ENCODE measurements around the gene FLT1.

Gene FLT1

GRCh38 chr13:28441529-28441928, 53.4 kb downstream of the FLT1 start:
- H3K9me3 ChIP-seq = peaks cover 0 to 12% (median 6%) of the 10 kb centered on the region in 3 donors
- DNase-seq = no peak
- intact Hi-C loops (cut with DNase I; ENCODE audit: low total_unique reads) = no loop called here
- no peak for TF ChIP-seq CTCF (IDR thresholded peaks at IDR 0.05)
- no peak overlapping the region for H3K27ac ChIP-seq
- H3K4me1 ChIP-seq = no peaks in the 10 kb centered on the region
- no peaks in the 10 kb centered on the region for H3K36me3 ChIP-seq
- no peak overlapping the region for H3K4me3 ChIP-seq
- no peaks in the 10 kb centered on the region for H3K27me3 ChIP-seq

- H3K4me3 ChIP-seq = no peak overlapping the region
- intact Hi-C loops (cut with DNase I; ENCODE audit: low total_unique reads) = no loop called here
- no peaks in the 10 kb centered on the region for H3K4me1 ChIP-seq
- H3K27ac ChIP-seq = no peak overlapping the region
- peaks cover 0 to 12% (median 6%) of the 10 kb centered on the region in 3 donors for H3K9me3 ChIP-seq
- DNase-seq = no peak
- no peak for TF ChIP-seq CTCF (IDR thresholded peaks at IDR 0.05)
- no peaks in the 10 kb centered on the region for H3K36me3 ChIP-seq
- H3K27me3 ChIP-seq = no peaks in the 10 kb centered on the region
Measured at GRCh38 chr13:28440774-28441504, 54.0 kb downstream of the FLT1 start.

GRCh38 chr13:28438598-28439334, 56.2 kb downstream of the FLT1 start:
- Histone ChIP-seq H3K27me3 (no peaks in the 10 kb centered on the region), H3K4me3 (no peak overlapping the region), H3K36me3 (no peaks in the 10 kb centered on the region), H3K9me3 (peaks cover 0 to 6% (median under 1%) of the 10 kb centered on the region in 3 donors), H3K27ac (no peak overlapping the region), H3K4me1 (no peaks in the 10 kb centered on the region)
- TF ChIP-seq CTCF (IDR thresholded peaks at IDR 0.05) = no peak
- intact Hi-C loops (cut with DNase I; ENCODE audit: low total_unique reads) = no loop called here
- DNase-seq = no peak

- Histone ChIP-seq H3K9me3 (peaks cover 0 to 5% (median 0%) of the 10 kb centered on the region in 3 donors), H3K27ac (no peak overlapping the region), H3K4me1 (no peaks in the 10 kb centered on the region), H3K27me3 (no peaks in the 10 kb centered on the region), H3K4me3 (no peak overlapping the region), H3K36me3 (no peaks in the 10 kb centered on the region)
- no peak for TF ChIP-seq CTCF (IDR thresholded peaks at IDR 0.05)
- intact Hi-C loops (cut with DNase I; ENCODE audit: low total_unique reads) = no loop called here
- DNase-seq = no peak
Measured at GRCh38 chr13:28438067-28438466, 56.9 kb downstream of the FLT1 start.

GRCh38 chr13:28435917-28436316, 59.0 kb downstream of the FLT1 start:
- Histone ChIP-seq H3K4me3 (no peak overlapping the region), H3K27me3 (no peaks in the 10 kb centered on the region), H3K4me1 (no peaks in the 10 kb centered on the region), H3K27ac (no peak overlapping the region), H3K36me3 (no peaks in the 10 kb centered on the region), H3K9me3 (peaks cover 0 to 5% (median 0%) of the 10 kb centered on the region in 3 donors)
- DNase-seq = no peak
- no peak for TF ChIP-seq CTCF (IDR thresholded peaks at IDR 0.05)
- intact Hi-C loops (cut with DNase I; ENCODE audit: low total_unique reads) = no loop called here

Measured in tibial artery (tissue), 4 donors.